Measurements from ENCODE around the gene KRT38. TPM values are rescaled to one million over a fixed set of nuclear protein-coding genes. Genes with fewer than 3 reads are reported as not detected.
"Not testable (repeated sequence)": the region's sequence is repeated elsewhere in the genome, so short reads cannot be mapped to it uniquely, and the experiment has no call there.

The KRT38 gene
- total RNA-seq, 2 experiments from 2014 or later = not detected

DNA sequence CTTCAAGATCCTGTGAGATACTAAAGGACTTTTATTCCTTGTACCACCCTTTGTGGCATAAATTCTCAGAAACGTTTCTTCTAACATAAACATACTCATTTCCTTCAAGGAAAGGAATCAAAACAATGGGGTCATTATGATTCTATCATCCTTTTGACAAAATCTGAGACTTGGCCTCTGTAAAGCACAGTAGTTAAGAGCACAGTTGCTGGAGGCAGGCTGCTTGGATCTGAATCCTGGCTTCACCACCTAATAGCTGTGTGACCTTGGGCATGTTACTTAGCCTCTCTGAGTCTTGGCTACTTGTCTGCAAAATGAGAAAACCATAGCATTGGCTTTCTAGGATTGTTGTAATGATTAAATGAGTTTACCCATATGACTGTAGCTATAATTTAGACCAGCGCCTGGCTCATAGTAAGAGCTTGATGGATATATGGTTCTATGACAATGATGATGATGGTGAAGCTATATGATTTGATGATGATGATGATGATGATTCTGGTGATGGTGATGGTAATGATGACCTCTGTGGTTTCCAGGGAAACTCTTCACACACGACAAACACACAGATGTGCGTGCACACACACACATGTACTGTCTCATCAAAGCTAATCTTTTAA, 37.3 kb downstream of the KRT38 start:
- ChIA-PET POLR2A (no interaction called here), CTCF (interaction anchor here (0.8 to 1.2 kb wide), 2 partner anchors 95 to 259 kb away, joined by 3 read pairs; partner anchors contain the start of gene KRTAP16-1)

DNA sequence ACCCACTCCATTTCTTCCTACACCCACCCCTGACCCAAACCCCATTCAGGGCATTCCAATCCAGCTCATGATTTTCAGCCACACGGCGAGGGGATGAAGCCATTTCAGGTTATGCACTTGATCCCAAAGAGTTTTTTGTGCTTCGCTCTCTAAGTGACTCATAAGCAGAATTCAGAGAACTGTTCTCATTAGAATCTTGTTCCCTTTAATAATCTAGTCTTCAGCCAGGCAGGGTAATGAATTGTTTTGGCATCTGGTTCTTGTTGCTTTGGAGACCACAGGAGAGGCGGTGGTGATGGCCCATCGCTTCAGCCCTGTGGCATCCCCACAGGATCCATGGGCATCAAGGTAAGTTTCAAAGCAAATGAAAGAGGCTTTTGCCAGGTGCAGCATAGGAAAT, 38.6 kb downstream of the KRT38 start:
- CTCF ChIA-PET = no interaction called here
- POLR2A ChIA-PET = no interaction called here

DNA sequence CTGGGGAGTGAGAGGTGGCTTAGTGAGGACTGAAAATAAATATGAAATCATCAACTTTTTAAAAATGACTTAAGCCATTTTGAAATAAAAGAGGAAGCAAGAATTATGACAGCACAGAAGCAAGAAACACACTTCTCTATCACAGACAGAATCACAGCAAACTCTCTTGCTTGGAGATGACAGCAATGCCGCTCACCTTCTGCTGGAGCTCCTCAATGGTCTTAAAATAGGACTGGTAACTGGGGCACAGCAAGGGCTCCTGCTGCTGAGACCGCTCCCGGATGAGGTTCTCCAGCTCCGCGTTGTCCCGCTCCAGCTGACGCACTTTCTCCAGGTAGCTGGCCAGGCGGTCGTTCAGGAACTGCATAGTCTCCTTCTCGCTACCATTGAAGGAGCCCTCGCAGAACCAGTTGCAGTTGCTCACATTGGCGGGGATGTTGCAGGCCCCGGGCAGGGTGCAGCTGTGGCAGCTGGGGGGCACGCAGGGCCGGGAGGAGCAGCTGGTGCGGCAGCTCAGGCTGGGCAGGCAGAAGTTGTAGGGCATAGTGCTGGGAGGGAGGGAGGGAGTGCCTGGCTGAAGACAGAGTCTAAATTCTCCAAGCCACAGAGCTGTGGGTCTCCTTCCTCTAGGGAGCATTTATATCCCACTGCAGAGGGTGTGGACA, 43.7 kb downstream of the KRT38 start, which contains the start of gene KRT31:
KRT31 (minus strand) TSS at position 613 of the 665 bp plus-strand sequence; CDS start at position 544, 69 bp downstream.
- ChIA-PET POLR2A (no interaction called here), CTCF (no interaction called here)

DNA sequence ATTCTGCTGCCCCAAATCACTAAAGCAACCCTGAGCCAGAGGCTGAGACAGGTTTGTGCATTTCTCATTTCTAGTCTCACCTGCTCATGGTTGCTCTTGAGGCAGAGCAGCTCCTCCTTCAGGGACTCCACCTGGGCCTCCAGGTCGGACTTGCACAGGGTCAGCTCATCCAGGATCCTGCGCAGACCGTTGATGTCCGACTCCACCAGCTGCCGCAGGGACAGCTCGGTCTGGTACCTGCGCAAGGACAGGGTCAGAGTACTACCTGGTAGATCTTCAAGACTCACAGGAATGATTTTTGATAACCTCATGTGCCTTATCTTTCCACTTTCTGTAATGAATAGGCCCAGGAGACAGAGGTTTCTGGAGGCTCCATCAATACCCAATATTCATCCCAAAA, 44.4 kb downstream of the KRT38 start:
- CTCF ChIA-PET = no interaction called here
- POLR2A ChIA-PET = interaction anchor here (0.7 kb wide), 1 partner anchor 659 kb away, joined by 5 read pairs; no protein-coding TSS in a partner anchor

DNA sequence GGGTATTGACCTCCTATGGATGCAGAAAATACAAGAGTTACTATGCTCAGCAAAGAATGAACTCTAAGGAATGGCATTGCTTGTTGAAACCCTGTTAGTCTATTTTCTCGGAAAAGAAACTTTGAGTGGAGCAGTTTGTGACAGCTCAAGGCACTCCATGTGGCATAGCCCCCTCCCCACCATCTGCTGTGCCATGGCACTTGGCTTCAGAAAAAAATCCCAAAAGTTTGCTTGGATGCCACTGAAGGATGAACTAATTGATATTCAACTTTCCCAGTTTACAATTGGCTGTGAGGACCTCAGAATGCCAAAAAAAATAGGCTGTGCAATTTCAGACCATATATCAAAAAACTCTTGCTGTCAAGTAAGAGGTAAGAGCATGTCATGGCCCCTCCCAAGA, 45.2 kb downstream of the KRT38 start:
- POLR2A ChIA-PET = interaction anchor here (0.7 kb wide), 1 partner anchor 659 kb away, joined by 5 read pairs; no protein-coding TSS in a partner anchor
- CTCF ChIA-PET = no interaction called here

DNA sequence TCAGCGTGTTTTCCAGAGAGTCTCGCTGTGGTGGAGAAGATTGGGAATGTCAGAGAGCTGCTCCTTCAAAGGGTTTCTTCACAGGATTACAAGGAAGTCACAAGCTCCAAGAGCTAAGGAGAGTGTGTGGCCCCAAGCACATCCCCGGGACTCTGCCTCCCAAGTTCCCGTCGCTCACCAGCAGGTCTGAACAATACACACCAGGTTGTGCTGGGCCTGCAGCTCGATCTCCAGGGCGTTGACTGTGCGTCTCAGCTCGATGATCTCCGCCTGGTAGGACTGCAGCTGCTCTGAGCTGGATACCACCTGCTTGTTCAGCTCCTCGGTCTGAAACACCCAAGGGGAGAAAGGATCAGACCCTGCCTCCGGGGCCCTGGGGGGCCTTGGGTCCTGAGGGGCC, 45.7 kb downstream of the KRT38 start:
- POLR2A ChIA-PET, CTCF ChIA-PET: not testable (repeated sequence)

DNA sequence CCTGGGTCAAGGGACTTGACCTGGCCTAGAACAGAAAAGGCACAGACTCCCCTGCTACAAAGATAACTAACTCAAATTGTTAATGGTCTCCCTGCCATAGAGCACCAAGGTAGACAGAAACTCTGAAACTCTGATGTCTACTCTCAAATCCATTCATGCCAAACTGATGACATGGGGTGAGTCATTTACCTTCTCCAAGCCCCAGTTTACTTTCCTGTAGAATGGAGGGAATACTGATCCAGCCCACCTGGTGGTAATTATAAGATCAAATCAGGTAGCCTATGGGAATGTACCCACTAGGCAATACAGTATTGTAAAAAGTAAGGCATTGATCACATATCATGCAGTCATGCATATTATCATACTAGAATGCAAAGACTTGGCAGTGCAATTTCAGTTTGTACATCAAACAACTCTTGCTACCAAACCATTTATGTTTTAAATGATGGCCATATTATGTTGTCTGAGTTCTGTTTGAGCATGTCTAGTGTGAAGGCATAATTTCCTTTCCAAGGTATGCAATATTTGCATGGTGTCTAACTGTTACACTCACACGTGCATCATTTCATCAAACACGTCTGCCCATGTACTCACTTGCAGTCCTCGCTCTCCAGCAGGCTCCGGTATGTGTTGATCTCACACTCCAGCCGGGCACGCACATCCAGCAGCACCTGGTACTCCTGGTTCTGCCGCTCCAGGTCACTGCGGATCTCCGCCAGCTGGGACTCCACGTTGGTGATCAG, 46.4 kb downstream of the KRT38 start:
- POLR2A ChIA-PET = no interaction called here
- CTCF ChIA-PET = no interaction called here

DNA sequence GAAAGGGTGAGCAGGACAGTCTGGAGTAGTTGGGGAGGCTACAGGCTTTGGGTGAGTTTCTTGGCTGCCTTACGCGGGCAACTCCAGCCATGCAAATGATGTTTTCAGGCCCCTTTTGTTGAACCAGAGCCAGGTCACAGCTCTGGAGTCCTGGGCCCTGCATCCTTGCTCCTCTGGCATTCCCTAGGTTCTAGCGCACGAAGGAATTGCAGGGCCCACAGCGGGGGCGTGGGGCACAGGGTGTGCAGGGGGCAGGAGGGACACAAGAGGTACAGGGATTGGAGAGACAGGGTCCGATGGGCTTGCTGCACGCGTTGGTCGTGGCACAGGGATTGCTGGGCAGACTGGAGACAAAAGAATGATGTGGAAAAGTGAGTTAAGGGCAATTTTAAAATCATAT, 47.0 kb downstream of the KRT38 start:
- ChIA-PET CTCF (no interaction called here), POLR2A (no interaction called here)

DNA sequence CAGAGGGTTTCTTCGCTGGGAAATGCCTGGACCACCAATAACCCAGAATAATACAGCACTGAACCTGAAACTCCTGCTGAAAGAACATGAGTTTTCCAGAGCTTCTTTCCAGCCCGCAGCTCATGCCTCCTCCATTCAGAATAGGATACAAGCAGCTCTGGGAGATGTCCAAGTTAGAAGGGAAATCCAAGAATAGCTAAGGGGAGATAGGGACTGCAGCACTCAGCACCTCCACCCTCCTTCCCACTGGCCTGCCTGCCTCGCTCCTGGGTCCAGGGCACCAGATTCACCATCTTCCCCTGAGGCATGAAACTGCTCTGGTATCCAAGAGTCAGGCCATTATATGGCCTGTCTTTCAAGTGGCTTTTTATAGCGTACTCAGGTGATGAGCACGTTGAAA, 47.5 kb downstream of the KRT38 start:
- CTCF ChIA-PET = no interaction called here
- POLR2A ChIA-PET = no interaction called here

DNA sequence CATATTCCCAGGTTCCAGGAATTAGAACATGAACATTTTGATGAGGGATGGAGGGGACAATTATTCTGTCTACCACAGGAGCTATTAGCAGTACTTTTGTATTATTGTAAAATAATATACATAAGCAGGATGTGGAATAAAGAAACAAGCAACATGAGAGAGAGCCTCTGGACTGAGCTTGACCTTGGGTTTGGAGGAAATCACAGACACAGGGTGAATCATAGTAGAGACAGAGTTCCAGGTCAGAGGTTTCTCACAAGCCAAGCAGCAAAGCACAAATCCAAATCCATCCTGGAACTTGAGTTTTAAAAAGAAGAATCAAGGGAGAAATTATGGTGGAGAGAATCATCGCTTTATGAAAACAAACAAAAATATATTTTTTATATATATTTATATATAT, 48.5 kb downstream of the KRT38 start:
- ChIA-PET POLR2A (no interaction called here), CTCF (no interaction called here)

DNA sequence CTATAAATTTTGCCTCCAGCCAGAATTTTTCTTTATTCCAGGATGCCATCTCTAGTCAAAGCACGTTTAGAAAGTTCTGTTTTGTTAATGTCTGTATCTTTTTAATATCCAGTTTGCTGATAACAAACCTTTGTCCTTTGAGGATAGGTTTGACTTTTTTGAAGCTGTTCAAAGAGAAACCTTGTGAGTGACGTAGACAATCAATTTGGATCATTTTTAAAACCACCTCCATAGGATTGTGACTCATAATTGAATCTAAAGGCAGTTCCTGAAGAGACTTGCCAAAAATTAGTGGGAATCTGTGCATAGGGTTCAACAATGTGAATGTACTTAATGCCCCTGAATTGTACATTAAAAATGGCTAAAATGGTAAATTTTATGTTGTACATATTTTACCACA, 49.2 kb downstream of the KRT38 start:
- POLR2A ChIA-PET = no interaction called here
- CTCF ChIA-PET = no interaction called here

DNA sequence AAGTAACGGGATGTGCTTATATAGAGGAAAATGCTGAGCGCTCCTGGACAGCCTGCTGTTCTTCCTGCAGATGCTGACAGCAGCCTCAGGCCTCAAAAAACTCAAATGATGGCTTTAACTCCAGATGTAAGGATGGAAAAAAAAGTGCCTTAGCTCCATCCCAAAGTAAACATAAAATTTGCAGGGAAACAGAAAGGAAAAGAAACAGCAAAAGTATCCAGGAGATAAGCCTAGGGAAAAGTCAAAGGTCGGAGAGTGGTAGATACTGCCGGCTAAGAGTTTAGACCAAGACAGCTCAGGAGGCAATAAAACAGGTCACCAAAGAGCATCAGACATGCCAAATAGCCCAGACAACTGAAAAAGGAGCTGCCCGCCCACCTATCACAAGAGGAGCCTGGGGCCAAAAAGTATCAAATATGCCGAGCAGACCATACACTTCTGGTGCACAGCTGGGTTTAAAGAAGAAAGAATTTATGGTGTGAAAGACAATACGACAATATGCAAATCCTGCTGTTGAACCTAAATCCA, 50.3 kb downstream of the KRT38 start:
- ChIA-PET POLR2A (interaction anchor here (0.6 kb wide), 1 partner anchor 900 kb away, joined by 3 read pairs; no protein-coding TSS in a partner anchor), CTCF (interaction anchor here (1.1 kb wide), 1 partner anchor 17 kb away, joined by 3 read pairs; no protein-coding TSS in a partner anchor)

DNA sequence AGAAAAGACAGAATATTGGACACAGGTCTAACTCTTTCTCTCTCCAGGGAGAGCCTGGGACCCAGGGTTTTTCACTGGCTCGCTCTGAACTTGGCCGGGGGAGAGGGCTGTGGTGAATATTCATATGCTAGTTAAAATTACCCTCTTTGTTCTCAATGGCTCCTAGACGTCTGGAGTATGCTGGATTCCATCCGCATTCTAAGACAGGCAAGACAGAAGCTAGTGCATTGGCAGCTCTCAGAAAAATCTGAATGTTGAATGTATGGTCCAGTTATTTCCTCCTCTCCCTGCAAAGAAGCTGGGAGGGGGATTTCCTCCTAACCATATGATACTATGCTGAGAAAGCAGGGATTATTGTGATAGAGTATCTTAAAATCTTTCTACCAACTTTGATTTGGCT, 53.1 kb downstream of the KRT38 start:
- ChIA-PET CTCF (no interaction called here), POLR2A (no interaction called here)

DNA sequence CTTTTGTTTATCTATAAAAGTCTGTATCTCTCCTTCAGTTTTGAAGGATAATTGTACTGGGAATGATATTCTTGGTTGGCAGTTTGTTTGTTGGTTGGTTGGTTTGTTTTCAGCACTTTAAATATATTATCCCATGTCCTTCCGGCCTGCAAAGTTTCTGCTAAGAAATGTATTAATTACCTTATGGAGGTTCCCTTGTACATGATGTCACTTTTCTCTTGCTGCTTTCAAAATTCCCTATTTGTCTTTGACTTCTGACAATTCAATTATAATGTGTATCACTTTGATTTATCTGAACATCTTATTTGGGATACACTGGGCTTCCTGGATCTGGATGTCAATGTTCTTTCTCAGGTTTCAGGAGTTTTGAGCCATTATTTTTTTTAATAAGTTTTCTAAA, 54.6 kb downstream of the KRT38 start:
- POLR2A ChIA-PET = no interaction called here
- CTCF ChIA-PET = no interaction called here

Other genes starting within 250 kb of the KRT38 start
- gene KRTAP9-2, start 214.3 kb downstream of the KRT38 start, total RNA-seq = not detected
- gene KRTAP9-3, start 208.5 kb downstream of the KRT38 start, total RNA-seq = not detected
- not detected for gene KRTAP9-8, start 203.0 kb downstream of the KRT38 start, total RNA-seq
- gene KRTAP9-4, start 191.3 kb downstream of the KRT38 start, total RNA-seq = not detected
- not detected for gene KRTAP9-9, start 185.6 kb downstream of the KRT38 start, total RNA-seq
- gene KRTAP9-6, start 175.6 kb downstream of the KRT38 start, total RNA-seq = not detected
- not detected for gene KRTAP9-7, start 165.3 kb downstream of the KRT38 start, total RNA-seq
- not detected for gene KRTAP29-1, start 138.1 kb downstream of the KRT38 start, total RNA-seq
- gene KRTAP16-1, start 131.7 kb downstream of the KRT38 start, total RNA-seq = not detected
- gene KRTAP17-1, start 125.3 kb downstream of the KRT38 start, total RNA-seq = not detected
- gene KRT33A, start 90.2 kb downstream of the KRT38 start, total RNA-seq = not detected
- gene KRT33B, start 71.2 kb downstream of the KRT38 start, total RNA-seq = not detected
- gene KRT34, start 58.7 kb downstream of the KRT38 start, total RNA-seq = not detected
- gene KRT31, start 43.4 kb downstream of the KRT38 start, total RNA-seq = not detected
- not detected for gene KRT37, start 16.4 kb downstream of the KRT38 start, total RNA-seq
- not detected for gene KRT32, start 26.4 kb upstream of the KRT38 start, total RNA-seq
- gene KRT35, start 40.2 kb upstream of the KRT38 start, total RNA-seq = not detected
- not detected for gene KRT36, start 48.9 kb upstream of the KRT38 start, total RNA-seq
- not detected for gene KRT13, start 64.6 kb upstream of the KRT38 start, total RNA-seq
- gene KRT15, start 77.9 kb upstream of the KRT38 start, total RNA-seq = not detected
- gene KRT19, start 87.3 kb upstream of the KRT38 start, total RNA-seq = not detected
- not detected for gene KRT9, start 131.1 kb upstream of the KRT38 start, total RNA-seq
- not detected for gene KRT14, start 145.9 kb upstream of the KRT38 start, total RNA-seq
- not detected for gene KRT16, start 171.8 kb upstream of the KRT38 start, total RNA-seq
- under 1 TPM in 1 of 2 experiments, not detected in 1; 0.27 TPM for gene KRT17, start 183.6 kb upstream of the KRT38 start, total RNA-seq
- 1,000 to 10,000 TPM; 1,395 to 1,415 TPM for gene EIF1, start 247.9 kb upstream of the KRT38 start, total RNA-seq